HepG2 (cell line): ENCODE measurements around the gene SPDYE6. TPM values are rescaled to one million over a fixed set of nuclear protein-coding genes. Genes with fewer than 3 reads are reported as not detected.

Experiments
- ARNT ChIP-seq: fragments of 450-650 bp; IDR thresholded peaks from 2 replicates; pipeline ENCODE4 v1.6.1; 2017
- ATF6 ChIP-seq: sonication (generic); formaldehyde crosslinking; conservative IDR thresholded peaks from 2 replicates; pipeline ENCODE4 v1.4.0; 2020; ENCODE audit warnings: missing genetic modification reagents
- BCLAF1 ChIP-seq: fragments of 450-650 bp; IDR thresholded peaks from 2 replicates; pipeline ENCODE4 v1.6.1; 2017; ENCODE audit warnings: mild to moderate bottlenecking
- FOXP4 ChIP-seq: sonication (generic); formaldehyde crosslinking; IDR thresholded peaks from 2 replicates; pipeline ENCODE4 v1.4.0; 2020; ENCODE audit warnings: missing genetic modification reagents
- MXD1 ChIP-seq: sonication (generic); formaldehyde crosslinking; IDR thresholded peaks from 2 replicates; pipeline ENCODE4 v1.4.0; 2020; ENCODE audit warnings: mild to moderate bottlenecking, missing genetic modification reagents
- MXI1 ChIP-seq: IDR thresholded peaks from 3 replicates; pipeline ENCODE4 v1.6.1; 2012; ENCODE audit warnings: low read depth, low read length, inconsistent platforms, borderline replicate concordance
- NONO ChIP-seq, 2 experiments: fragments of 450-650 bp in 1 of 2; sonication (generic) in 1 of 2; formaldehyde crosslinking in 1 of 2; IDR thresholded peaks in 1 of 2; conservative IDR thresholded peaks in 1 of 2; 2 replicates each; pipeline versions ENCODE4 v1.6.1 to v1.8.0; 2017 to 2022; ENCODE audit warnings: mild to moderate bottlenecking in 1 of 2, missing genetic modification reagents in 1 of 2, moderate library complexity in 1 of 2
- NR2F6 ChIP-seq, 2 experiments: IDR thresholded peaks; 2 replicates each; pipeline ENCODE4 v1.6.1; 2016; ENCODE audit warnings: antibody characterized with exemption in 1 of 2, mild to moderate bottlenecking in 1 of 2
- PCBP2 ChIP-seq: fragments of 200-400 bp; formaldehyde crosslinking; optimal IDR thresholded peaks from 2 replicates; pipeline ENCODE3; 2018; ENCODE audit warnings: low read length, low read depth; ENCODE audit not compliant: poor library complexity, severe bottlenecking
- RXRA ChIP-seq: sonication (generic); formaldehyde crosslinking; IDR thresholded peaks from 2 replicates; pipeline ENCODE4 v1.5.1; 2020; ENCODE audit warnings: missing genetic modification reagents
- ZNF24 ChIP-seq: fragments of 450-650 bp; IDR thresholded peaks from 2 replicates; pipeline ENCODE4 v1.6.1; 2017; ENCODE audit warnings: antibody characterized with exemption, mild to moderate bottlenecking
- ZNF335 ChIP-seq: sonication (generic); formaldehyde crosslinking; IDR thresholded peaks from 2 replicates; pipeline ENCODE4 v1.4.0; 2020; ENCODE audit warnings: missing genetic modification reagents
- ZNF441 ChIP-seq: sonication (generic); formaldehyde crosslinking; IDR thresholded peaks from 2 replicates; pipeline ENCODE4 v1.7.0; 2021; ENCODE audit warnings: missing genetic modification reagents, borderline replicate concordance
- ZNF512B ChIP-seq: sonication (generic); formaldehyde crosslinking; IDR thresholded peaks from 2 replicates; pipeline ENCODE4 v1.5.1; 2020; ENCODE audit warnings: missing genetic modification reagents, mild to moderate bottlenecking, borderline replicate concordance
- ZNF749 ChIP-seq: sonication (generic); formaldehyde crosslinking; IDR thresholded peaks from 2 replicates; pipeline ENCODE4 v1.8.0; 2022; ENCODE audit warnings: mild to moderate bottlenecking, missing genetic modification reagents, moderate library complexity, borderline replicate concordance
- polyA plus RNA-seq, 8 experiments: library from polyadenylated mRNA; depleted of rRNA in 3 of 8; stranded (reverse) in 7 of 8; unstranded in 1 of 8; fragments of >200 nt; fragmentation: Illumina TruSeq in 4 of 8; extraction: Trizol in 4 of 8; gene quantifications; 2 replicates each; pipeline versions ENCODE4 v1.2.1 to v1.2.3, GENCODE V29; 2011 to 2016; ENCODE audit warnings: low read depth in 4 of 8, missing spikeins in 1 of 8, mixed read lengths in 1 of 8; ENCODE audit not compliant: insufficient read depth in 1 of 8
- total RNA-seq, 5 experiments: library from RNA; depleted of rRNA; stranded (reverse); fragments of >200 nt; fragmentation: Illumina TruSeq; extraction: Trizol; gene quantifications; 2 replicates each; pipeline ENCODE4 v1.2.3, GENCODE V29; 2016; ENCODE audit warnings: low read depth in 1 of 5
- TF ChIP-seq, protein P1 (sequence below): IDR thresholded peaks from 2 replicates; pipeline ENCODE4 v1.6.1; 2016; ENCODE audit warnings: mild to moderate bottlenecking

SPDYE6 gene
- total and polyA plus RNA-seq, 2 of the 13 experiments (the other 11 are each of a cell fraction or from before 2014, with no cell fraction given): 0.07 TPM; not detected in 1

DNA sequence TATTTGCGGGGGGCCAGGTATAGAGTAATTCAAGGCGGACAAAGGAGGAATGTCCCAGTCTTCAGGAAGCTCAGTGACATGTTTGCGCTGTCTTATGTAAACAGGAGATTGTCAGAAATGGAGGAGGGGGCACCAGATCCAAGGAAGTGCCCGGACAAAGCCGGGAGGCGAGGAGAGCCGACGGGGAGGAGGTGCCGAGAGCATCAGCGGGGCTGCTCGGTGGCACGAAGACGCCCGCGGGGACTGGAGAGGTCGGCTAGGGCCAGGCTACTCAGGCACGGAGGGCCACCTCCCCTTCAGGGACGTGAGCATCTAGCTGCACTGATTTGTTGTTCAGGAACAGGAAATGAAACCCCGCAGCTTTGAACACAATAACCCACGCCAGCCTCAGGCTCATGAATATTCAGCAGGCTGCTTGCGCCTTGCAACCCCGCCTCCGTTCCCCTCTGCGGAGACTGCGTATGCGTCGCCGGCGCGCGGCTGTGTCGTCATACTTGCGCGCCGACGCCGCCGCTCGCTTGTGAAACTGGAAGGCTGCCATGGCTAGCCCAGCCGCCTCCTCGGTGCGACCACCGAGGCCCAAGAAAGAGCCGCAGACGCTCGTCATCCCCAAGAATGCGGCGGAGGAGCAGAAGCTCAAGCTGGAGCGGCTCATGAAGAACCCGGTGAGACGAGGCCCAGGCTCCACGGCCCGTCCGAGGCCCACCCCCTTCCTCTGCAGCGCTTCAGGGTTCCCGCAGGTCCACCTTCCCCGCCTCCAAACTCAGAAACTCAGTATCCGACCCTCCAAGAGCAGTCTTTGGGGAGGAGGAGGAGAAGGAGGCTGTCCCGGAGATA is 39.8 kb upstream of the SPDYE6 start, which contains the start of gene PRKRIP1 (continued):
- TF ChIP-seq BCLAF1 (no peak), ZNF24 (no peak), MXD1 (CRISPR knock-in tag) (peak; percentile 60), ZNF749 (CRISPR knock-in tag) (no peak; the same call in 1 of the 2 replicates), RXRA (CRISPR knock-in tag) (peak; percentile 60), ZNF335 (CRISPR knock-in tag) (no peak), PCBP2 (no peak), ATF6 (CRISPR knock-in tag) (no peak), FOXP4 (CRISPR knock-in tag) (peak; percentile 13; the same call in 1 of the 2 replicates), ZNF512B (CRISPR knock-in tag) (no peak), NR2F6 (IDR thresholded peaks at IDR 0.05) (no peak), NR2F6 (CRISPR knock-in tag; IDR thresholded peaks at IDR 0.05) (no peak), NONO (IDR thresholded peaks at IDR 0.05) (no peak), NONO (CRISPR knock-in tag; conservative IDR thresholded peaks at IDR 0.05) (peak; percentile 64; the same call in 1 of the 2 replicates), ARNT (no peak), ZNF441 (CRISPR knock-in tag) (no peak), MXI1 (peak; percentile 81; the same call in 1 of the 3 replicates)
- TF ChIP-seq, protein P1, sequence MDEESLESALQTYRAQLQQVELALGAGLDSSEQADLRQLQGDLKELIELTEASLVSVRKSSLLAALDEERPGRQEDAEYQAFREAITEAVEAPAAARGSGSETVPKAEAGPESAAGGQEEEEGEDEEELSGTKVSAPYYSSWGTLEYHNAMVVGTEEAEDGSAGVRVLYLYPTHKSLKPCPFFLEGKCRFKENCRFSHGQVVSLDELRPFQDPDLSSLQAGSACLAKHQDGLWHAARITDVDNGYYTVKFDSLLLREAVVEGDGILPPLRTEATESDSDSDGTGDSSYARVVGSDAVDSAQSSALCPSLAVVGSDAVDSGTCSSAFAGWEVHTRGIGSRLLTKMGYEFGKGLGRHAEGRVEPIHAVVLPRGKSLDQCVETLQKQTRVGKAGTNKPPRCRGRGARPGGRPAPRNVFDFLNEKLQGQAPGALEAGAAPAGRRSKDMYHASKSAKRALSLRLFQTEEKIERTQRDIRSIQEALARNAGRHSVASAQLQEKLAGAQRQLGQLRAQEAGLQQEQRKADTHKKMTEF (CRISPR knock-in tag): 0 out of 2 replicates have a peak, but pooled peaks have one; percentile 70
